ENCODE measurements around the gene HNRNPA1.
A peak's percentile ranks its signal among the peaks of the same experiment; 100 is the strongest.

DNA sequence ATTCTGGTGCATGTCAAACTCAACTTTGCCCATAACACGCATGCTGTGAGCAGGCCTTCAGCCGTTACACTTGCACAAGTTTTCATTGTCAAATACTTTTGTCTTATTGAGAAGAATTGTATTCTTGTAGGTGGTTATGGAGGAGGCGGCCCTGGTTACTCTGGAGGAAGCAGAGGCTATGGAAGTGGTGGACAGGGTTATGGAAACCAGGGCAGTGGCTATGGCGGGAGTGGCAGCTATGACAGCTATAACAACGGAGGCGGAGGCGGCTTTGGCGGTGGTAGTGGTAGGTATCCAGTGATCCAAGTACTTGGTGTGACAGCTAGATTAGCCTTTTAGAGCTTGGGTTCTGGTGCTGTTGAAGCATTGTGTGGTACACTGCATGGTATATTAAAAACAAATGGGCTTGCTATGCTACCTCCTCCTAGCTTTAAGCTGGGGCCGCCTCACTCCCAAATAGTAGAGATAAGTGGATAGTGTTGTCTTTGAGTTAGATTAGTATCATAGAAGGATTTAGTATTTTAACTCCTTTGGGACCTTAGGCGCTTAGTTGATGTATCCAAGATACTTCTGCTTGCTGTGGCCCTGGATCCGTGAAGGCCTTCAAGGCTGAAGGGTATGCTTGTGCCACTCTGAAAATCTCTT, 2.5 kb downstream of the HNRNPA1 start:
- TF ChIP-seq EZH2 (IDR thresholded peaks at IDR 0.05) (no peak), POLR2AphosphoS5 (IDR thresholded peaks at IDR 0.05; ENCODE audit: borderline replicate concordance, low read depth, low read length) (peak; percentile 6; the same call in 1 of the 2 replicates), FOXP2 (optimal IDR thresholded peaks at IDR 0.05; ENCODE audit: control extremely low read depth, extremely low read length, insufficient read depth) (no peak)

Data from SK-N-MC (cell line).